Measurements from ENCODE around the gene ABR.
"Not testable (repeated sequence)": the region's sequence is repeated elsewhere in the genome, so short reads cannot be mapped to it uniquely, and the experiment has no call there.

ABR gene

GRCh38 chr17:1201132-1201702 lies 21.4 kb upstream of the ABR start:
- peak; percentile 81 for DNase-seq

- DNase-seq, result not testable (repeated sequence)
Measured at GRCh38 chr17:1199271-1199743, 19.5 kb upstream of the ABR start.

DNA sequence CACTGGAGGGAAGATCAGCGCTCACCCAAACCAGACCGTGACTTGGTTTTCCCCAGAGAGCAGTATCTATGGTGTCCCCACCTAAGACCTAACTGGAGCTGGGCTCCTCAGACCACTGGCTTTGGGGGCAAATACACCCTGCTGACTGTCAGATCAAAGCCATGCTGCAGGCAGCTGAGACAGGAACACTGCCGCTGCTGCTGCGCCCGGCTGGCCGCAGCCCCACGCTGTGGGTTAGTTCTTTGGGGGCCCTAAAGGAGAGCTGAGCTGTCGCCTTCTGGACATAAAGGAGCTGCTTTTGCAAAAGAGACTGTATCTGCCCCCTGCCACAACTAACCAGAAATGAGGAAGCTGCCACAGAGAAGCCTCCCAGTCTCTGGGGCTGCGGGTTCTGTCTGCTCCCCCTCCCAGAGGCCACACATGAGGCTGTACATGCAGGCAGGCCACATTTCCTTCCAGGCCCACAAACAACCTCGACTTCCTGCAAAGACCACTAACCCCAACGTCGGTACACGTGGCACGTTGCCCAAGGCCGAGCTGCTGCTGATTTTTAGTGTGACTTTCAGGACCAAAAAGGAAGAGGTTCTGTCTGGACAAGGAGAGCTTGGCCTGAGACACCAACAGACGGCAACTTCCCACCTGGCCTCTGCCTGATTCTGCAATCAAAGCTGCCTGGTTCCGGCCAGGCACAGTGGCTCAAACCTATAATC lies 18.2 kb upstream of the ABR start:
- DNase-seq, result peak; percentile 85

DNA sequence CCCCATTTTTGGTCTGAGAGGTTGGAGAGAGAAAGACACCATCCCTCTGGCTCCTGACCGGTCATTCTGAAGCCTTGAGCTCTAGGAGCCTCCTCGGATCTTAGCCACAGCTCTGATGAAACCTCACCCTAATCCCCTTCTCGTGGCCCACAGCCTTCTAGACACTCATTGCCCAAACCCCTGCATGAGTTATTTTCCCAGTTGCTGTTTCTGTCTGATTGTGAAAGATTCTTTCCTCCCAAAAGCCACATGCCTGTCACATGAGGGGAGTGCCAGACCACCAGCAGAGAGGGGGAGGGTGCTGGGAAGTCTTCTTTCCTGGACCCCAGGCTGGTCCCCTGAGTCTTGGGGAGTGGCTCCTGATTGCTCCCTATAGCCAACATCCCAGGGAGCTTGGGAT lies 17.6 kb upstream of the ABR start:
- no peak for DNase-seq

DNA sequence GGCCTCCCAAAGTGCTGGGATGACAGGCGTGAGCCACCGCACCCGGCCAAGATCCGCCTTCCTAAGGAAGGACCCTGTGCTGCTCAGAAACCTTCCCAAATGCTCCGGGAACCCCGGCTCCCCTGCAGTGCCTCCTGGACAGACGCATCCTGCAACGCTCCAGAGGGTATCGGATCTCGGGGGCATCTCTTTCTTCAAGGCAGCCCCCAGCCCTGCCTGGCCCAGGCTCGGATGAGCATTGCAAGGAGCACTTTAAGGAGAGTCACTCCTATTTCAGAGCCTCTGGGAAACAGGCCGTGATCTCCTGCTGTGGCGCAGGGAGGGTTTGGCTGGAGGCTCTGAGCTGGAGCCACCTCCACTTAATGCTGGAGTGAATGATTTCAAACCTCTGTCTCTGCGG lies 17.2 kb upstream of the ABR start:
- no peak for DNase-seq

DNA sequence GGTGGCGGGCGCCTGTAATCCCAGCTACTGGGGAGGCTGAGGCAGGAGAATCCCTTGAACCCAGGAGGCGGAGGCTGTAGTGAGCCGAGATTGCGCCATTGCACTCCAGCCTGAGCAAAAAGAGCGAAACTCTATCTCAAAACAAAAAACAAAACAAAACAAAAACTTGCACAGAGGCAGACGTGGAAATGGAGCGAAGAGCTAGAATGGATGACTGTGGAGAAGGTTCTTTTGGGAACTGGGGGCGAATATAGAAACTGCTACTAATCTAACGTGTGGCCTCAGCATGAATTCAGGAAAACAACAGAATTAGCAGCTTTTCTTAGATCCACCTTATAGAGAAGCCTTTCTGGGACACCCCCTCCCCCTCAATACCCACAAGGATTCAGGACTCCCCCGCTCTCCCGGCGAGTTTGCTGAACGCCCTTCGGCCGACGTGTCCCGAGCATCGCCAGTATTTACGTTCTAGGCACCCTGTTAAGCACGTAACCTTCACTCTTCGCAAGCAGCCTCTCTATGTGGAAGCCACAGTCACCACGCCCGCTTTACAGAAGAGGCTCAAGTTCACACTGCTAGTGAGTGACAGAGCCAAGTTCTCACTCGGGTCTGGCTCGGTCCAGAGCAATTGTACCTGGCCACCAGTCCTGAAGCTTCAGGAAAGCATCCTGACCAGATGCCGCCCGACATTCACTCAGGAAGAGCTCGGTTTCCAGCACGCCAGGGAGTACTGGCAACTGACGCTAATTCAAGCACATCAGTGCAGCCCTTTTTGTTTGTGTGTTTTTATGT lies 13.3 kb upstream of the ABR start:
- DNase-seq, result no peak

GRCh38 chr17:1190751-1191331 lies 11.1 kb upstream of the ABR start:
- DNase-seq, result no peak

GRCh38 chr17:1188812-1189504 lies 9.2 kb upstream of the ABR start:
- DNase-seq, result no peak

GRCh38 chr17:1186923-1187771 lies 7.4 kb upstream of the ABR start:
- DNase-seq, result peak; percentile 90

GRCh38 chr17:1186214-1186820 lies 6.5 kb upstream of the ABR start:
- DNase-seq, result no peak

- peak; percentile 59 for DNase-seq
Measured at GRCh38 chr17:1183171-1183873, 3.5 kb upstream of the ABR start.

- DNase-seq, result no peak
Measured at GRCh38 chr17:1182811-1183170, 3.0 kb upstream of the ABR start.

DNA sequence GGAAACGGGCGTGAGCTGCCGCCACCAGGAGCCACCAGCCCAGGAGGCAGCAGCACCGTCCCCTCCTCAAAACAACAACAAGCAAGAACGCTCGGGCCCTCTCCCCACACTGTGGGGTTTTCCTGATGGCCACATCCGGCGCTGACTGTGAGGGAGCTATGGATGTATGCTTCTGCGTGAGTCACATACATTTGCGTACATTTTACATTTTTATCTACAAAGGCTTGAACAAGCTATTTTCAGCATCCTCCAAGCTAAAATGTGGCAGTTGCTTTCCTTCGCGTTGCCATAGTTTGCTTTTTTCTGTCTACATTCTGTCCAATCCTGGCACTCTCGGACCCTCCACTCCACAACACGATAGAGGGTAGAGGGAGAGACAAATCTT lies 2.0 kb upstream of the ABR start:
- DNase-seq, result no peak

- DNase-seq, result no peak
Measured at GRCh38 chr17:1180958-1181752, 1.4 kb upstream of the ABR start.

DNA sequence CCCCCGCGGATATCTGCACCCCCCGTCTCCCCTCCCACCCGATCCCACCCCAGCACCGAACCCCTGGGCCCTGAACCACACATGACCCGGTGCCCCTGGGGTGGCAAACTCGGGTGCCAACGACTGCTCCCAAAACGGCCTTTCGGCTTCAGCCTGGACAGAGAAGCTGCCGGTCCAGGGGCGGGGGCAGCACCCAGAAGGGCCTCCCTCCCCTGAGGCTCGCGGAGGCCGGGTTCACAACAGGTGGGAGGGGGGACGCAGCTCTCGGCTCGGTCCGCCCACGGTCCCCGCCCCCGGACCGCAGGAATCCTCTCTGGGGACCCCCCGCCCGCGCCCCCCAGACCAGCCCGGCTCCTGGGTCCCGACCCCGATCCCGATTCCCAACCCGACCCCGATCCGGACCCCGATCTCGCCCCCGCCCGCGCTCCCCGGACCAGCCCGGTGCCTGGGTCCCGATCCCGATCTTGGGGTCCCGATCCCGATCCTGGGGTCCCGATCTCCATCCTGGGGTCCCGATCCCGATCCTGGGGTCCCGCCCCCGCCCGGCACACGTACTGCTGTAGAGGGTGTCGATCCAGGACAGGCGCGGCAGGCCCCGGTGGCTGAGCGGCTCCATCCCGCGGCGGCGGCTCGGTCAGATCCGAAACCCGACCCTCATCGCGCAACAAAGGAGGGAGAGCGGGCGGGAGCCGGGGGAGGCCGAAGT lies 516 bp downstream of the ABR start:
- DNase-seq, result peak; percentile 62

DNA sequence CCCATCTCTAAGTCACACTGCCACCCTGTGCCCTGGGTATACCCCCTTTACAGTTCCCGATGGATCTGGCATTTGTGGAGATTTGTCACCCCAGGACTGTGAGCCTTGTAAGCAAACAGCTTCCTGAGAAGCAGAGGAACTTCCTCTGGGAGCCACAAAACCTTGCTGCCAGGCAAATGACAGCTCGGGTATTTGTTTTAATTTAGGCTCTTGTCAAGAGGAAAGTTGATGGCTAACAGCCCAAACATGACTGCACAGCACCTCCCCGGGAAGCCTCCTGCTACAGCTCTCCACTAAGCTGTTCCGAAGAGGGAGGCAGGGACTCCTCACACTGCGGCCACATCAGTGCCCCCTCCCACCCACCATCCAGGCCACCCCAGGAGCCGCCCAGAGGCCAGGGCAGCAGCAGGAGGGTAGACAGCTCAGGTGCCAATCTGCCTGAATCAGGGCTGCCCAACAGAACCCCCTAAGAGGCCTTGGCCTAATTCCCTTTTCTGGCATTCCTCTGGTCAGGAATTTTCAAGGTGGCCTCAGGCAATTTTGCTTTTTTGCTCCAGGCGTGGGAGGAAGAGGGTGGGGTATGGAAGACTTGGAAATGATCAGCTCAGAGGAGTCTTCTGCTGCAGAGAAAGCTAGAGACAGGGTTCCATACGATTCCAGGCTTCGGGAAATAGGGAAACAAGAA lies 2.6 kb downstream of the ABR start:
- no peak for DNase-seq

DNA sequence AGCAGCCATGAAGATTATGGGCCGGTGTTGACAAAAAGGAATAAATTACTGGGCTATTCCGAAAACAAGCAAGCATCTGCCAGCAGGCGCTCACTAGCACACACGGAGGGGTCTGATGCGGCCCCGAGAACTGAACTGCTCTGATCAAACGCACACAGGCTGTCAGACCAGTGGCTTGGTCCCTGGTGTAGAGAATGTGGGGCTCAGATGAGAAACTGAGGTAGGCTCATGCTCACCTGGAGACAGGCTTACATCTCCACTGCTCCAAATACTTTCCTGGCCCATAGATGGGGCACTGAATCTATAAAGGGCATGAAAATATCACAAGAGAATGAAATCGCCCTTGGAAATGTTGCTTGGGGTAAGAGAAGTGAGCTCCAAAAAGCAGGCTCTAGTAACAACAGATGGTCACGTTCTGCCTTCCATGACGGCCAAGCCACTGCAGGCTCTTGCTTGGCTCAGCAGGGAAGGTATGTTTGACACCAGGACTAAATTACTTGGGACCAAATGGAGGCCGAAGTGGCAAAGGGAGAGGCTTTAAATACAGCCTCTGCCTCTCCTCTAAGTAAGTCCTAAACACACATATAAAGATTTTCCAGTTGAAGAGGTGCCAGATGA lies 5.4 kb downstream of the ABR start:
- no peak for DNase-seq

Measured in activated CD8-positive, alpha-beta memory T cell treated with anti-CD3 and anti-CD28 coated beads for 24 hours (primary cell).